AG09309 (cell line): Measurements from ENCODE around the gene UGT1A9.
"Not testable (repeated sequence)": the region's sequence is repeated elsewhere in the genome, so short reads cannot be mapped to it uniquely, and the experiment has no call there.

ENCODE experiments used
- DNase-seq: peaks from one replicate; pipeline ENCODE4 v3.0.0-alpha.2; 2010; ENCODE audit warnings: low read depth
- H3K4me3 ChIP-seq: 2 replicates; pipeline ENCODE4 v1.5.1; 2011; ENCODE audit warnings: mild to moderate bottlenecking, low read depth, low read length, moderate library complexity; ENCODE audit not compliant: control insufficient read depth
- TF ChIP-seq, protein P1 (sequence below): IDR thresholded peaks from 2 replicates; pipeline ENCODE4 v1.5.1; 2011; ENCODE audit warnings: mild to moderate bottlenecking, low read depth, low read length, inconsistent platforms; ENCODE audit not compliant: insufficient read depth, control insufficient read depth; ENCODE audit errors: missing control alignments

The UGT1A9 gene

GRCh38 chr2:233650981-233651380 lies 20.7 kb upstream of the UGT1A9 start:
- TF ChIP-seq, protein P1, sequence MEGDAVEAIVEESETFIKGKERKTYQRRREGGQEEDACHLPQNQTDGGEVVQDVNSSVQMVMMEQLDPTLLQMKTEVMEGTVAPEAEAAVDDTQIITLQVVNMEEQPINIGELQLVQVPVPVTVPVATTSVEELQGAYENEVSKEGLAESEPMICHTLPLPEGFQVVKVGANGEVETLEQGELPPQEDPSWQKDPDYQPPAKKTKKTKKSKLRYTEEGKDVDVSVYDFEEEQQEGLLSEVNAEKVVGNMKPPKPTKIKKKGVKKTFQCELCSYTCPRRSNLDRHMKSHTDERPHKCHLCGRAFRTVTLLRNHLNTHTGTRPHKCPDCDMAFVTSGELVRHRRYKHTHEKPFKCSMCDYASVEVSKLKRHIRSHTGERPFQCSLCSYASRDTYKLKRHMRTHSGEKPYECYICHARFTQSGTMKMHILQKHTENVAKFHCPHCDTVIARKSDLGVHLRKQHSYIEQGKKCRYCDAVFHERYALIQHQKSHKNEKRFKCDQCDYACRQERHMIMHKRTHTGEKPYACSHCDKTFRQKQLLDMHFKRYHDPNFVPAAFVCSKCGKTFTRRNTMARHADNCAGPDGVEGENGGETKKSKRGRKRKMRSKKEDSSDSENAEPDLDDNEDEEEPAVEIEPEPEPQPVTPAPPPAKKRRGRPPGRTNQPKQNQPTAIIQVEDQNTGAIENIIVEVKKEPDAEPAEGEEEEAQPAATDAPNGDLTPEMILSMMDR, result no peak
- no peak for DNase-seq
- H3K4me3 ChIP-seq, result no peak overlapping the region

GRCh38 chr2:233651430-233651829 lies 20.3 kb upstream of the UGT1A9 start:
- TF ChIP-seq, protein P1, result no peak
- no peak for DNase-seq
- no peak overlapping the region for H3K4me3 ChIP-seq

DNA sequence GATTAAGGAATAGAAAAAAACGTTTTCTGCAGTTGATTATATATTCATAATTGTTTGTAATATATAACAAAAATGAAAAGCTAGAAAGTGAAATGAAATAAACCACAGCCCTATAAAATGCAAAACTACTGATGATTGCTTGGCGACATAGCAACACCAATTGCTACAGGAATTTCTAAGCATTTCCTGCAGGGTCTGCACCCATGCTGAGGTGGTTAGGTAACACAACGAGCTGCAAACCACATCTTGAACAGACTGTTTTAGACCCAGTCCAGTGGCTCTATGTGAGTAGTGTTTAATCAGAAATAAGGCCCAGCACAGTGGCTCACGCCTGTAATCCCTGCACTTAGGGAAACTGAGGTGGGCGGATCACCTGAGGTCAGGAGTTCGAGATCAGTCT lies 17.2 kb upstream of the UGT1A9 start:
- H3K4me3 ChIP-seq, result no peak overlapping the region
- TF ChIP-seq, protein P1, result no peak
- no peak for DNase-seq

DNA sequence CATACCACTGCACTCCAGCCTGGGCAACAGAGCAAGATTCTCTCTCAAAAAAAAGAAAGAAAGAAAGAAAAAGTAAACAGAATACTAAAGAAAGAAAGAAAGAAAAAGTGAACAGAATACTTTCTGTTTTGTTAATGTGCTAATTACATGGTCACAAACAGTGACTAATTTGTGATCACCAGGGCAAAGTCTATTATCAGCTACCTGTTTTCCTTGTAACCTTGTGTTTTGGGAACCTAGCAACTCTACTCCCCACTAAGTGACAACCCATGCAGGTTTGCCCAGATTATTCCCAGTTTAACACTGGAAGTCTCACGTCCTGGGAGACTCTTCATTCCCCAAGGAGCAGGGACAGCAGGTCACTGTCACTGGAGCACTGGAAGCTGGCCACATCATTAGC lies 16.7 kb upstream of the UGT1A9 start:
- H3K4me3 ChIP-seq, result no peak overlapping the region
- no peak for DNase-seq
- TF ChIP-seq, protein P1, result no peak

GRCh38 chr2:233655943-233656342 lies 15.8 kb upstream of the UGT1A9 start:
- not testable (repeated sequence) for H3K4me3 ChIP-seq, DNase-seq

GRCh38 chr2:233656443-233656842 lies 15.3 kb upstream of the UGT1A9 start:
- H3K4me3 ChIP-seq, result no peak overlapping the region
- no peak for DNase-seq
- TF ChIP-seq, protein P1, result no peak

DNA sequence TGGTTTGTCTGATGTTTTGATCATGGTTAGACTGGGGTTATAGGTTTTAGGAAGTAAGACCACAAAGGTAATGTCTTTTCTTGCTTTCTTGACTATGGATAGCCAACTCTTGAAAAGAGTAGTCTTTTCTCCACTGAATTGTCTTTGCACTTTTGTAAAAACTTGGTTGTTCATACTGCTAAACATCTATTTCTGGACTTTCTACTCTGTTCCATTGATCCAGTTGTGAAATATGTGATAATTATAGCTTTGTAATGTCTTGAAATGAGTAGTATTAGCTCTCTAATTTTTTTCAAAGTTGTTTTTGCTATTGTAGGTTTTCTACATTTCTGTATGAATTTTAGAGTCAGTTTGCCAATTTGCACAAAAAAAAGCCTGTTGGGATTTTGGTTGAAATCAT lies 13.1 kb upstream of the UGT1A9 start:
- no peak for DNase-seq
- H3K4me3 ChIP-seq, result no peak overlapping the region
- TF ChIP-seq, protein P1, result no peak
